ENCODE results near the gene PODXL.
"Not testable (repeated sequence)": the region's sequence is repeated elsewhere in the genome, so short reads cannot be mapped to it uniquely, and the experiment has no call there.

Gene PODXL

DNA sequence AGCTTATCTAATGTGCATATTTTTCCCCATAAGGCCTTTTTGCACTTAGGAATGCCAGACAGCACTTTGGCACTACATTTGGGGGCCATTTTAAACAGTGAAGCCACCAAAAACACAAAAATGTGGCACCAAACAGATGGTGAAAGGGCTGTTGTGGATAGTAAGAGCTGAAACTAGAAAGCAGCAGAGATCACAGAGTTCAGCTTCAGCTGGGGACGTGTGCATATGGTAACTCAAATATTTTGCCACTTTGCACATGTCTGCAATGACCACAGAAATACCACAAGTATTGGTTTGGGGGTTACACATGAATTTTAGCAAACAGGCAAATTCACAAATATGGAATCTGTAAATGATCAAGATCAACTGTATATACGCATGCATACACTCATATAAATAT, 72.8 kb downstream of the PODXL start:
- Histone ChIP-seq H3K36me3 (ENCODE audit: control insufficient read depth in 2 of 2, insufficient read depth in 2 of 2, low read length in 2 of 2) (peaks cover 2 to 5% of the 10 kb centered on the region in 2 donors), H3K9me3 (ENCODE audit: control insufficient read depth in 2 of 2, low read length in 2 of 2) (no peaks in the 10 kb centered on the region), H3K27ac (ENCODE audit: low read depth in 2 of 2, low read length in 2 of 2) (no peak overlapping the region), H3K9ac (ENCODE audit: low read depth in 1 of 2, low read length in 2 of 2) (no peak overlapping the region), H3K27me3 (ENCODE audit: control insufficient read depth in 2 of 2, insufficient read depth in 2 of 2, low read length in 2 of 2) (no peaks in the 10 kb centered on the region), H3K4me3 (ENCODE audit: low read length in 2 of 2) (no peak overlapping the region), H3K4me1 (ENCODE audit: control insufficient read depth in 2 of 2, insufficient read depth in 2 of 2, low read length in 2 of 2) (no peaks in the 10 kb centered on the region)

DNA sequence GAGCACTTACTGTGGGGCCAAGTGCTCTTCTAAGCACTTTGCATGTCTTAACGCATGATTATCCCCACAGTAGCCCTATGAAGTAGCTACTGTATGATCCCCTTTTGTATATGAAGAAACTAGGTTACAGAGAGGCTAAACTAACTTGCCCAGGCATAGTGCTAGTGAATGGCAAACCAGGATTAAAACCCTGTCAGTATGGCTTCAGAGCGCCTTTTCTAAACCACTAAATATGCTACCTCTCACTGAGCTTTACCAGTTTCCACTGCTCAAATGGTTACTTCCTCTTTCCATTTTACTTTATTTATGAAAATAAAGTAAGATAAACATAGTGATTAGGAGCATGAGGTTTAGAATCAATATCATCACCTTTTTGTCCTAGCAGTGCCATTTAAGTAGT, 73.6 kb downstream of the PODXL start:
- H3K27me3 ChIP-seq (ENCODE audit: control insufficient read depth in 2 of 2, insufficient read depth in 2 of 2, low read length in 2 of 2) = no peaks in the 10 kb centered on the region
- no peaks in the 10 kb centered on the region for H3K9me3 ChIP-seq (ENCODE audit: control insufficient read depth in 2 of 2, low read length in 2 of 2)
- peaks cover 2 to 5% of the 10 kb centered on the region in 2 donors for H3K36me3 ChIP-seq (ENCODE audit: control insufficient read depth in 2 of 2, insufficient read depth in 2 of 2, low read length in 2 of 2)
- H3K4me1 ChIP-seq (ENCODE audit: control insufficient read depth in 2 of 2, insufficient read depth in 2 of 2, low read length in 2 of 2) = no peaks in the 10 kb centered on the region
- no peak overlapping the region for H3K4me3 ChIP-seq (ENCODE audit: low read length in 2 of 2)
- H3K27ac ChIP-seq (ENCODE audit: low read depth in 2 of 2, low read length in 2 of 2) = no peak overlapping the region
- H3K9ac ChIP-seq (ENCODE audit: low read depth in 1 of 2, low read length in 2 of 2) = no peak overlapping the region

DNA sequence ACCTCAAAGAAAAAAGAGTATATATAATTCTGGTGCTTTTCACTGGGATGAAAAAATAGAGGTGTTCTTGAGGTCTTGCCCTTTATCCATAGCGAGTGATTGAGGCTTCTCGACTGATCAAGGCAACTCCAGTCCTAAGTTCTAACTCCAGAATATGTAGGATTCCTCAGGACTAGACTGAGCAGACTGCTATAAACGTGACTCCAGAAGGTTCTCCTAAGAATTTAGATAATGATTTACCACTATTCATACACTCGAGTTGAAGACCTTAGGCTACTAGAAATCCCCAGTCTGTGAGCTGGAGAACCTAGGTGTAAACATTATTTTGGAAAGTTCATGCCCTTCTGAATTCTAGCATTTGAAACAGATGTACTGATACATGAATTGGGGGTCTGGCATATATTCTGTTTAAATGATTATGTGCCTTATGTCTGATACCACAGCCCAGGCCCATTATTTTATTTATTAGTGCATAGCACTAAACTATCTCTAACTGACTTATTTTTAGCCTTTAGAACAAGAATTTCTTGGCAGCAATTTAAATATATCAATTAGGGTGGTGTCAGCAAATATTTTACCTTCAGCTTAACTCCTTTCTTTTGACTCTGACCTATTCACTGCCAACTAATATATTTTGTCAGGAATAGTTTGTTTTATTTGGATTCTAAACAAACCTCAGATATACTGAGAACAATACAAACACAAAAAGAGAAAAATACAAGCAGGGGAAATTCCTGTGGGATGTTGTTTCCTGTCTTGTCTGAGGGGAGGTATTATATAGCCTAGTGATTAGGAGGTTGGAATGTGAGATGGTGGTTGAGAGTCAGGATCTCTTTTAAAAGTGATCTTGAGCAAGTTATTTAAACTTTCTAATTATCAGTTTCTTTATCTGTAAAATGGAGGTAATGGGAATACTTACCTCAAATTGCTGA, 75.8 kb downstream of the PODXL start:
- H3K27ac ChIP-seq (ENCODE audit: low read depth in 2 of 2, low read length in 2 of 2) = no peak overlapping the region
- peaks cover 0 to 2% of the 10 kb centered on the region in 2 donors for H3K36me3 ChIP-seq (ENCODE audit: control insufficient read depth in 2 of 2, insufficient read depth in 2 of 2, low read length in 2 of 2)
- no peak overlapping the region for H3K9ac ChIP-seq (ENCODE audit: low read depth in 1 of 2, low read length in 2 of 2)
- H3K9me3 ChIP-seq (ENCODE audit: control insufficient read depth in 2 of 2, low read length in 2 of 2) = no peaks in the 10 kb centered on the region
- H3K4me1 ChIP-seq (ENCODE audit: control insufficient read depth in 2 of 2, insufficient read depth in 2 of 2, low read length in 2 of 2) = no peaks in the 10 kb centered on the region
- no peak overlapping the region for H3K4me3 ChIP-seq (ENCODE audit: low read length in 2 of 2)
- H3K27me3 ChIP-seq (ENCODE audit: control insufficient read depth in 2 of 2, insufficient read depth in 2 of 2, low read length in 2 of 2) = no peaks in the 10 kb centered on the region

DNA sequence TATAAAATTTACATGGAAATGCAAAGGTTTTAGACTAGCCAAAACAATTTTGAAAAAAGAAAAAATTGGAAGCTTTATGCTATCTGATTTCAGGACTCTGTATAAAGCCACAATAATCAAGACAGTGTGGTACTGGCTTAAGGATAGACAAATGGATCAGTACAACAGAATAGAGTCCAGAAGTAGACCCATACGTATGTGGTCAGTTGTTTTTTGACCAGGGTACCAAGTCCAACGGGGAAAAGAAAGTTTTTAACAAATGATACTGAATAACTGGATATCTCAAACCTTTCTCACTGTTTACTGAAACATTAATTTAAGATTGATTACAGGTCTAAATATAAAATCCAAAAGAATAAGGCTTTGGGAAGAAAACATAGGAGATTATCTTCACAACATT, 79.7 kb downstream of the PODXL start:
- Histone ChIP-seq H3K4me3 (ENCODE audit: low read length in 2 of 2) (no peak overlapping the region), H3K27ac (ENCODE audit: low read depth in 2 of 2, low read length in 2 of 2) (no peak overlapping the region), H3K27me3 (ENCODE audit: control insufficient read depth in 2 of 2, insufficient read depth in 2 of 2, low read length in 2 of 2) (no peaks in the 10 kb centered on the region), H3K9ac (ENCODE audit: low read depth in 1 of 2, low read length in 2 of 2) (no peak overlapping the region), H3K4me1 (ENCODE audit: control insufficient read depth in 2 of 2, insufficient read depth in 2 of 2, low read length in 2 of 2) (no peaks in the 10 kb centered on the region), H3K36me3 (ENCODE audit: control insufficient read depth in 2 of 2, insufficient read depth in 2 of 2, low read length in 2 of 2) (peaks cover 4 to 17% of the 10 kb centered on the region in 2 donors), H3K9me3 (ENCODE audit: control insufficient read depth in 2 of 2, low read length in 2 of 2) (no peaks in the 10 kb centered on the region)

DNA sequence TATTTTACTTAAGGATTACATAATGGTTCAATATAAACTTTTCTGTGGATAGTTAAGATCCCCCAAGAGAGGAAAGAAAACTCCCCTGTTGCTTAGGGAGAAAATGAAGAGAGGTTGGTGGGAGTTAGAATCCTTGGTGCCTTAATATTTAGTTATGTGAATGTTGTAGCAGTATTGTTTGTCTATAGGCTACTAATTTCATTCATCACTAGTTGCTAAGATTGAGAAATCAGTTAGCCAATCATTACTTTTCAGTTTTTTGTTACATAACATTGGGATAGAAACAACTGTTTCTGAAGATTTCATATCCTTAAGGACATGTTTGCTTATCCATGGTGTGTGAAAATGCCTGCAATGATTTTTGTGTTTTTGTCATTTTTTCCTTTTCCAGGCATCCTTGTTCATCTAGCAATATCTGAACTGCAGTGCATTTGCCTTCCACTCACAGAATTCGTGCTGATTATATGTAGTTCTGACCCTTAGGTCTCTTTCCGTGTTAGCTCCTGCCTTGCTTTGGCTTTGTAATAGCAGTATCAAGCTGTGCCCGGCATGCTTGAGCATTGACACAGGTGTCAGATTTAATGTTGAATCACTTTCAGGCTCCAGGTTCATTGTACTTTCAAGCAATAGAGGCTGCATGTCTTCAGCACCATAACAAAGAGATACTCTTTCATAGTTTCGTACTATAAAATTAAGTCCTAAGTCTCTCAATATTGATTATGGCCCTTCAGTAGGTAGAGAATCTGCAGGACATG, 85.0 kb downstream of the PODXL start:
- Histone ChIP-seq H3K27ac (ENCODE audit: low read depth in 2 of 2, low read length in 2 of 2) (no peak overlapping the region), H3K27me3 (ENCODE audit: control insufficient read depth in 2 of 2, insufficient read depth in 2 of 2, low read length in 2 of 2) (no peaks in the 10 kb centered on the region), H3K9ac (ENCODE audit: low read depth in 1 of 2, low read length in 2 of 2) (no peak overlapping the region), H3K36me3 (ENCODE audit: control insufficient read depth in 2 of 2, insufficient read depth in 2 of 2, low read length in 2 of 2) (peaks cover 31 to 63% of the 10 kb centered on the region in 2 donors), H3K4me3 (ENCODE audit: low read length in 2 of 2) (no peak overlapping the region), H3K4me1 (ENCODE audit: control insufficient read depth in 2 of 2, insufficient read depth in 2 of 2, low read length in 2 of 2) (no peaks in the 10 kb centered on the region), H3K9me3 (ENCODE audit: control insufficient read depth in 2 of 2, low read length in 2 of 2) (no peaks in the 10 kb centered on the region)

DNA sequence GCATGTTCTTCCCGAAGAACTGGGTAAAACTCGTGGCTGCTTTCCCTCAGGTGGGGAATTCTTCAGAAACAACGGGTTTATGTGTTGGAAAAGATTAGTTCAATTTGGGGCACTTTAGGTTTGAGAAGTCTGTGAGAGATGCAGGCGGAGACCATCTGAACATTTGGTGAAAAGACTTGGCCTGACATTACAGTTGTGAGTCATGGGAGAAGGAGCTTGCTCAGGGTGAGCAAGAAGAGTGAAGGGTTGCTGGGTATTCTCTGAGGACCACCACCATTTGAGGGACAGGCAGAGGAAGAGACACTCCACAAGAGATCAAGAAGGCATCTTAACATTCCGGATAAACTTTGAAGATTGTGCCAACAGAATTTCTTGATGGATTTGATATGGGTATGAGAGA, 88.6 kb downstream of the PODXL start:
- Histone ChIP-seq H3K27ac (ENCODE audit: low read depth in 2 of 2, low read length in 2 of 2) (no peak overlapping the region), H3K4me1 (ENCODE audit: control insufficient read depth in 2 of 2, insufficient read depth in 2 of 2, low read length in 2 of 2) (no peaks in the 10 kb centered on the region)

DNA sequence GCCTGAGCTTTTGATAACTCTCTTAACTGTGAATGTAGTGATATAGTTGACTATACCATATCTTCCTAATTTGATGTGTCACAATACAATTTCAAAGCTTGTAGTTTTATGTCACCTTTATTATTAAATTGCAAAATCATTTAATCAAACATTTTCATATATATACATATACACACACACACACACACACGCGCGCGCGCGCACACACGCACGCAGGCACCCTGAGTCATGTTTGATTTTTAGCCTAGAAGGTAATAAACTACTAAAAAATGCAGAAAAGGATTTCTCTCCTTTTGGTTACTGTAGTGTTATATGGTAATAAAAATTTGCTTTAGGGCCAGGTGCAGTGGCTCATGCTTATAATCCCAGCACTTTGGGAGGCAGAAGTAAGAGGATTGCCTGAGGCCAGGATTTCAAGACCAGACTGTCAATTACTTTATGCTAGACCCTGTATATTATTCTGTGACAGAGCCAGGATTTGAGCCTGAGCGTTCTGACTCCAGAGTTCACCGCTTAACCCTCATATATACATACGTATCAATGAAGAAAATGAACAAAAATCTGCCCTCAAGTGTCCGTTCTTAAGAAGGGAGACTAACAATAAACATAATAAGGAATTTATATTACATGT, 89.6 kb downstream of the PODXL start:
- no peaks in the 10 kb centered on the region for H3K4me1 ChIP-seq (ENCODE audit: control insufficient read depth in 2 of 2, insufficient read depth in 2 of 2, low read length in 2 of 2)
- no peak overlapping the region for H3K9ac ChIP-seq (ENCODE audit: low read depth in 1 of 2, low read length in 2 of 2)
- H3K4me3 ChIP-seq (ENCODE audit: low read length in 2 of 2) = no peak overlapping the region
- H3K9me3 ChIP-seq (ENCODE audit: control insufficient read depth in 2 of 2, low read length in 2 of 2) = no peaks in the 10 kb centered on the region
- no peaks in the 10 kb centered on the region for H3K27me3 ChIP-seq (ENCODE audit: control insufficient read depth in 2 of 2, insufficient read depth in 2 of 2, low read length in 2 of 2)
- H3K36me3 ChIP-seq (ENCODE audit: control insufficient read depth in 2 of 2, insufficient read depth in 2 of 2, low read length in 2 of 2) = peaks cover 44 to 72% of the 10 kb centered on the region in 2 donors
- H3K27ac ChIP-seq (ENCODE audit: low read depth in 2 of 2, low read length in 2 of 2) = no peak overlapping the region

More for the DNA sequence above, 88.6 kb downstream of the PODXL start:
- no peak overlapping the region for H3K9ac ChIP-seq (ENCODE audit: low read depth in 1 of 2, low read length in 2 of 2)
- no peak overlapping the region for H3K4me3 ChIP-seq (ENCODE audit: low read length in 2 of 2)
- no peaks in the 10 kb centered on the region for H3K27me3 ChIP-seq (ENCODE audit: control insufficient read depth in 2 of 2, insufficient read depth in 2 of 2, low read length in 2 of 2)
- H3K36me3 ChIP-seq (ENCODE audit: control insufficient read depth in 2 of 2, insufficient read depth in 2 of 2, low read length in 2 of 2) = peaks cover 44 to 75% of the 10 kb centered on the region in 2 donors
- no peaks in the 10 kb centered on the region for H3K9me3 ChIP-seq (ENCODE audit: control insufficient read depth in 2 of 2, low read length in 2 of 2)

DNA sequence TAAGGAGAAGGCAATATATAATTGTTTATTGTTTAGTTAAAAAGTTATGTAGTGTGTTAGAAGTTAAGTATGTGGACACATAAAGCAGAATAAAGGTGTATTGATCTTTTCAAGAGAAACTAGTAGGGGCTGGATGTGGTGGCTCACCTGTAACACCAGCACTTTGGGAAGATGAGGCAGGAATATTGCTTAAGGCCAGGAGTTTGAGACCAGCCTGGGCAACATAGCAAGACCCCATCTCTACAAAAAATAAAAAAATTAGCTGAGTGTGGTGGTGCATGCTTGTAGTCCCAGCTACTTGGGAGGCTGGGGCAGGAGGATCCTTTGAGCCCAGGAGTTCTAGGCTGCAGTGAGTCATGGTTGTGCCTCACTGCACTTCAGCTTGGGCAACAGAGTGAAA, 93.7 kb downstream of the PODXL start:
- peaks cover 28 to 37% of the 10 kb centered on the region in 2 donors for H3K36me3 ChIP-seq (ENCODE audit: control insufficient read depth in 2 of 2, insufficient read depth in 2 of 2, low read length in 2 of 2)
- not testable (repeated sequence) for H3K4me3 ChIP-seq (ENCODE audit: low read length in 2 of 2); H3K9me3 ChIP-seq (ENCODE audit: control insufficient read depth in 2 of 2, low read length in 2 of 2); H3K27ac ChIP-seq (ENCODE audit: low read depth in 2 of 2, low read length in 2 of 2); H3K4me1 ChIP-seq (ENCODE audit: control insufficient read depth in 2 of 2, insufficient read depth in 2 of 2, low read length in 2 of 2); H3K9ac ChIP-seq (ENCODE audit: low read depth in 1 of 2, low read length in 2 of 2); H3K27me3 ChIP-seq (ENCODE audit: control insufficient read depth in 2 of 2, insufficient read depth in 2 of 2, low read length in 2 of 2)

DNA sequence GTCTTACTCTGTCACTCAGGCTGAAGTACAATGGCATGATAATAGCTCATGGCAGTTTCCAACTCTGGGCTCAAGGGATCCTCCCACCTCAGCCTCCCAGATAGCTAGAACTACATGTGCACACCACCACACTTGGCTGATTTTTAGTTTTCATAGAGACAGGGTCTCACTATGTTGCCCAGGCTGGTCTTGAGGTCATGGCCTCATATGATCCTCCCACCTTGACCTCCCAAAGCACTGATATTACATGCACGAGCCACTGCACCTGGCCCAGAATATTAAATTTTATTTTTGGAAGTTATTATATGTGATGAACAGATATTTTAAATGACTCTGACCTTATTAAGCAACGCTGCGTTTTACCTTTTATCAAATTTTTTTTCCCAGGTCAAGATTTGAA, 94.4 kb downstream of the PODXL start:
- Histone ChIP-seq H3K9me3 (ENCODE audit: control insufficient read depth in 2 of 2, low read length in 2 of 2) (no peaks in the 10 kb centered on the region), H3K9ac (ENCODE audit: low read depth in 1 of 2, low read length in 2 of 2) (no peak overlapping the region), H3K27me3 (ENCODE audit: control insufficient read depth in 2 of 2, insufficient read depth in 2 of 2, low read length in 2 of 2) (no peaks in the 10 kb centered on the region), H3K27ac (ENCODE audit: low read depth in 2 of 2, low read length in 2 of 2) (no peak overlapping the region), H3K4me3 (ENCODE audit: low read length in 2 of 2) (no peak overlapping the region), H3K4me1 (ENCODE audit: control insufficient read depth in 2 of 2, insufficient read depth in 2 of 2, low read length in 2 of 2) (no peaks in the 10 kb centered on the region), H3K36me3 (ENCODE audit: control insufficient read depth in 2 of 2, insufficient read depth in 2 of 2, low read length in 2 of 2) (peaks cover 24 to 31% of the 10 kb centered on the region in 2 donors)

DNA sequence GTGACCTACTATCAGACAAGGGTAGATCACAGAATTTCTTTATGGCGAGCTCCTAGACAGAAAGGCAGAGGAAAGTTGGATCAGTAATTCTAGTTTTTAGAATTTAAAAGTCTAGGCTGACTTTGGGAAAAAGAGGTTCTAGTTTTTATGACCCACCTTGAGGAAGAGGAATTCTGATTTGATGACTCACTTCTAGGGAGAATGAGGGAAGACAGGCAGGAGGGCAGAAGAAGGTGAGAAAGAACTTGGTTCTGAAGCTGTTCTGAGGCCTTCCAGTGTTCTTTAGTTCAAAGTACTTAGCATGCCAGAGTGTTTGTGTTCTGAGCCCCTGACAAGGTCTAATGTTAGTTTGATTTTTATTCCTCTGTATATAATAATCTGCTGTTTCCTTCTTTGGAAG, 97.2 kb downstream of the PODXL start:
- H3K4me1 ChIP-seq (ENCODE audit: control insufficient read depth in 2 of 2, insufficient read depth in 2 of 2, low read length in 2 of 2) = no peaks in the 10 kb centered on the region
- H3K27ac ChIP-seq (ENCODE audit: low read depth in 2 of 2, low read length in 2 of 2) = no peak overlapping the region
- no peaks in the 10 kb centered on the region for H3K27me3 ChIP-seq (ENCODE audit: control insufficient read depth in 2 of 2, insufficient read depth in 2 of 2, low read length in 2 of 2)
- H3K9me3 ChIP-seq (ENCODE audit: control insufficient read depth in 2 of 2, low read length in 2 of 2) = no peaks in the 10 kb centered on the region
- H3K9ac ChIP-seq (ENCODE audit: low read depth in 1 of 2, low read length in 2 of 2) = no peak overlapping the region
- peaks cover 11 to 14% of the 10 kb centered on the region in 2 donors for H3K36me3 ChIP-seq (ENCODE audit: control insufficient read depth in 2 of 2, insufficient read depth in 2 of 2, low read length in 2 of 2)
- no peak overlapping the region for H3K4me3 ChIP-seq (ENCODE audit: low read length in 2 of 2)

Measured in mucosa of rectum (tissue), 2 donors.